OCI-LY1 (cell line): ENCODE measurements around the gene OSTF1.
A peak's percentile ranks its signal among the peaks of the same experiment; 100 is the strongest.

Source experiments
- H2AFZ ChIP-seq: fragments of 200-600 bp; sonication (generic), shearing (Covaris generic); 2 replicates; pipeline ENCODE4 v1.6.0; 2014; ENCODE audit warnings: antibody characterized with exemption, mild to moderate bottlenecking, low read length
- H3F3A ChIP-seq: fragments of 200-600 bp; sonication (generic), shearing (Covaris generic); 2 replicates; pipeline ENCODE4 v1.6.0; 2014; ENCODE audit warnings: mild to moderate bottlenecking, antibody characterized with exemption, low read length, moderate library complexity; ENCODE audit not compliant: insufficient read depth
- H3K27ac ChIP-seq: fragments of 200-600 bp; sonication (generic); 2 replicates; pipeline ENCODE4 v1.5.1; 2014; ENCODE audit warnings: low read length, mixed run types, mild to moderate bottlenecking, low read depth; ENCODE audit not compliant: poor library complexity, severe bottlenecking
- H3K27me3 ChIP-seq: fragments of 200-600 bp; sonication (generic); 2 replicates; pipeline ENCODE4 v1.6.0; 2014; ENCODE audit warnings: antibody characterized with exemption, mild to moderate bottlenecking, low read length, moderate library complexity; ENCODE audit not compliant: insufficient read depth
- H3K36me3 ChIP-seq: fragments of 200-600 bp; sonication (generic); 2 replicates; pipeline ENCODE4 v1.6.1; 2014; ENCODE audit warnings: mild to moderate bottlenecking, antibody characterized with exemption, low read length, moderate library complexity, mixed read lengths; ENCODE audit not compliant: insufficient read depth
- H3K4me1 ChIP-seq: fragments of 200-600 bp; sonication (generic); 2 replicates; pipeline ENCODE4 v1.5.1; 2014; ENCODE audit warnings: mild to moderate bottlenecking, low read length, moderate library complexity; ENCODE audit not compliant: insufficient read depth, severe bottlenecking
- H3K4me2 ChIP-seq: fragments of 200-600 bp; sonication (generic), shearing (Covaris generic); 2 replicates; pipeline ENCODE4 v1.6.1; 2014; ENCODE audit warnings: low read length
- H3K4me3 ChIP-seq: fragments of 200-600 bp; sonication (generic); 2 replicates; pipeline ENCODE4 v1.5.1; 2014; ENCODE audit warnings: low read length, low read depth, mild to moderate bottlenecking, mixed read lengths; ENCODE audit not compliant: poor library complexity, severe bottlenecking
- H3K79me2 ChIP-seq: fragments of 200-600 bp; shearing (Covaris generic); 2 replicates; pipeline ENCODE4 v1.6.1; 2016; ENCODE audit warnings: mixed run types, low read length, mixed read lengths; ENCODE audit not compliant: insufficient read depth
- H3K9ac ChIP-seq: fragments of 200-600 bp; sonication (generic), shearing (Covaris generic); 2 replicates; pipeline ENCODE4 v1.6.1; 2014; ENCODE audit warnings: mild to moderate bottlenecking, low read length, mixed read lengths
- H3K9me2 ChIP-seq: fragments of 200-600 bp; sonication (generic), shearing (Covaris generic); 2 replicates; pipeline ENCODE4 v1.6.1; 2014; ENCODE audit warnings: low read depth, mild to moderate bottlenecking, low read length, mixed read lengths
- H3K9me3 ChIP-seq: fragments of 200-600 bp; shearing (Covaris generic); 2 replicates; pipeline ENCODE4 v1.6.1; 2014; ENCODE audit warnings: low read length, mixed read lengths
- H4K20me1 ChIP-seq: fragments of 200-600 bp; sonication (generic), shearing (Covaris generic); 2 replicates; pipeline ENCODE4 v1.6.0; 2016; ENCODE audit warnings: mild to moderate bottlenecking, low read length; ENCODE audit not compliant: insufficient read depth
- CTCF ChIP-seq: fragments of 200-600 bp; sonication (generic), shearing (Covaris generic); IDR thresholded peaks from 2 replicates; pipeline ENCODE4 v1.5.1; 2017; ENCODE audit warnings: mild to moderate bottlenecking, antibody characterized with exemption, low read length, moderate library complexity, mixed read lengths
- EZH2 ChIP-seq: fragments of 200-600 bp; sonication (generic), shearing (Covaris generic); IDR thresholded peaks from 2 replicates; pipeline ENCODE4 v1.8.0; 2017; ENCODE audit warnings: borderline replicate concordance, mixed run types, mild to moderate bottlenecking, antibody characterized with exemption, low read length, moderate library complexity, mixed read lengths

Gene OSTF1

GRCh38 chr9:75072895-75073294 is 15.4 kb upstream of the OSTF1 start:
- Histone ChIP-seq H3K4me3 (no peak overlapping the region), H4K20me1 (no peaks in the 10 kb centered on the region), H2AFZ (no peak overlapping the region), H3K9me2 (no peaks in the 10 kb centered on the region), H3K27ac (no peak overlapping the region), H3K9ac (no peak overlapping the region), H3K9me3 (no peaks in the 10 kb centered on the region), H3K79me2 (no peaks in the 10 kb centered on the region), H3K4me1 (no peaks in the 10 kb centered on the region), H3K4me2 (no peak overlapping the region), H3K36me3 (peaks cover 16% of the 10 kb centered on the region; the same call in 1 of the 2 replicates), H3F3A (no peaks in the 10 kb centered on the region), H3K27me3 (no peaks in the 10 kb centered on the region)
- TF ChIP-seq CTCF, result no peak
- TF ChIP-seq EZH2, result no peak

- H3K9ac ChIP-seq, result no peak overlapping the region
- no peak overlapping the region for H3K4me2 ChIP-seq
- no peak overlapping the region for H3K27ac ChIP-seq
- no peak for TF ChIP-seq CTCF
- no peak for TF ChIP-seq EZH2
- H4K20me1 ChIP-seq, result no peaks in the 10 kb centered on the region
- H3K9me3 ChIP-seq, result no peaks in the 10 kb centered on the region
- H3K36me3 ChIP-seq, result peaks cover 20% of the 10 kb centered on the region; the same call in 1 of the 2 replicates
- H3F3A ChIP-seq, result 0 out of 2 replicates have a peak, but pooled peaks cover 5% of the 10 kb centered on the region
- no peak overlapping the region for H2AFZ ChIP-seq
- no peaks in the 10 kb centered on the region for H3K9me2 ChIP-seq
- peaks cover 8% of the 10 kb centered on the region for H3K79me2 ChIP-seq
- H3K4me3 ChIP-seq, result no peak overlapping the region
- peaks cover 35% of the 10 kb centered on the region for H3K4me1 ChIP-seq
- H3K27me3 ChIP-seq, result no peaks in the 10 kb centered on the region
These were observed 6.7 kb upstream of the OSTF1 start for GRCh38 chr9:75081632-75082031.

GRCh38 chr9:75083188-75083970 is 4.9 kb upstream of the OSTF1 start:
- no peaks in the 10 kb centered on the region for H4K20me1 ChIP-seq
- H3K4me1 ChIP-seq, result peaks cover 40% of the 10 kb centered on the region
- H3K4me2 ChIP-seq, result peak overlapping the region; percentile 20; the same call in 1 of the 2 replicates
- TF ChIP-seq CTCF, result no peak
- TF ChIP-seq EZH2, result no peak
- no peaks in the 10 kb centered on the region for H3K9me2 ChIP-seq
- peaks cover 8% of the 10 kb centered on the region for H3K79me2 ChIP-seq
- peak overlapping the region; percentile 94 for H3K27ac ChIP-seq
- H3K36me3 ChIP-seq, result peaks cover 20% of the 10 kb centered on the region; the same call in 1 of the 2 replicates
- H3F3A ChIP-seq, result 0 out of 2 replicates have a peak, but pooled peaks cover 5% of the 10 kb centered on the region
- no peaks in the 10 kb centered on the region for H3K27me3 ChIP-seq
- H3K9ac ChIP-seq, result peak overlapping the region; percentile 15; the same call in 1 of the 2 replicates
- H3K9me3 ChIP-seq, result no peaks in the 10 kb centered on the region
- no peak overlapping the region for H3K4me3 ChIP-seq
- no peak overlapping the region for H2AFZ ChIP-seq
